ENCODE measurements around the gene GNG10.

- TF ChIP-seq CTCF (IDR thresholded peaks at IDR 0.05) (no peak), ZFX (IDR thresholded peaks at IDR 0.05; ENCODE audit: borderline replicate concordance) (no peak)
Measured at GRCh38 chr9:111613436-111614040, 47.9 kb upstream of the GNG10 start.

All from 22Rv1 (cell line).